ENCODE measurements around the gene DUSP5.

- no peak for TF ChIP-seq CTCF (IDR thresholded peaks at IDR 0.05)
- no peak for TF ChIP-seq POLR2A (IDR thresholded peaks at IDR 0.05)
Observed at GRCh38 chr10:110509560-110509959, 11.9 kb downstream of the DUSP5 start.

Measured in suprapubic skin (tissue), 3 donors.